GM18499 (cell line): ENCODE measurements around the gene SATB2.

Source experiments
- ATAC-seq: cut with Tn5 transposase; IDR thresholded peaks from one replicate; pipeline ENCODE4 v1.9.1; 2021; ENCODE audit warnings: moderate number of reproducible peaks; ENCODE audit not compliant: insufficient read depth, unreplicated experiment

SATB2 gene

DNA sequence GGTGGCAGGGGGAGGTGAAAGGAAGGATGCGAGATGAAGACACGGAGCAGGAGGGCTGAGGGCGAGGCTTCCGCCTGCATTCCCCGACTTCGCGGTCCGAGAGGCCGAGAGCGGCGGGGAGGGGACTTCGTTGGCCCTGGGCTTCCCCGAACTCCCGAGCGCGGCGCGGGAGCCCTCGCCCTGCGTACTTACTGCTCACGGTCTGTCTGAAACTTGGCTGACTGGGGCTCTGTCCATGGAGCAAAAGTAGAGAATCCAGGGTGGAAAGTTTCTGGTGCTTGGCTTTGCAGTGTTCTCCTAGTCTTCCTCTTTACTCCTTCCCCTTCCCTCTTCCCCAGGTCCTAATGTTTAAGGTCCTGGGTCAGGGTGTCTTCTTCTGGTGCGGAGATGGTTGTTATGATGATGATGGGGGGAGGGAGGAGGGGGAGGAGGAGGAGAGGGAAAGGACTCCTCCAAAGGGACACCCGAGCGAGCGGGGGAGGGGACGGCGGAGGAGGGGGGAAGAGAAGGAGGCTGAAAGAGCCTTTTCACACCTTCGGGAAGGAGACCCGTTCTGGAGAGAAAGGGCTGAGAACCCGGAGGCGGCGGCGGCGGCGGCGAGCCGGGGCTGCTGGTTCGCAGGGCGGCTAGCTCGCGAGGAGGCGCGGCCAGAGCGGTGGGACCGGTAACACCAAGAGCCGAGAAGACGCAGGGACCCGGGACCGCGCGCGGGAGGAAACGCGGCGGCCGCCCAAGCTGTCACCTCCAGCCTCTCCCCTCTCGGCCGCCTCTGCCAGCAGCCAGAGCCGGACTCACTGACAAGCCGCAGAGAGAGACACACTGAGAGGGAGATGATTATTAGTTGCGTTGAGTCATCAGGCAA is at the start of gene SATB2:
Gene SATB2, minus strand, starts transcription at position 793 of the 862 bp plus-strand sequence. CDS start 1,902 bp downstream, outside the sequence.
- ATAC-seq, result no peak

DNA sequence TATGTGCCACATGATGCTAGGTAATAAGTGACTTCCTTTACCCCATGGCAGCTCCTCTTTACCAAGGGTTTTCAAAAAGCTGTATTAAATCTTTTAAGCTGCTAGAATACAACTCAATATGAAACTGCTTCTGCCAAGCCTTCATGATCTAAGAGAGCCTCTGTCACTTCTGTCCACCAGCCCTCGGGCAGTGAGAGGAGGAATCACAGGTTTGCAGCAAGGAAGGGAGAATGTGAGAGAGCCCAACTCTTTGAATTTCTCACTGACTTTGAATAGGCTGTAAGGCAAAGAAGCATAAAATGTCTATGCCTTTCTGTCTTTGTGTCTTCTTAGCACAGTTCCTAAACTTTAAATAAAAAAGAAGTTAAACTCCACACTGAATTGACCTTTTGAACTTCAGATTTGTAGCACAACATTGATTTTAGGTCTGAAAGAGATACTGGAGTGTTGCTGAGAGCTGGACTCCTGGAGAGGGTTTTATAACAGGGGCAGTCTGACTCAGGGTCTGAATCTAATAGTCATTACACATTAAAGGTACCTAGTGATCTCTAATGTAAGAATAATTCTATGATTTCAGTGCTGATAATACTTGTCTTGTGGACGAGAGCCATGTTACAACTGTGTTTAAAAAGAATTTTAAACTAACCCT is 48.1 kb upstream of the SATB2 start:
- ATAC-seq, result no peak

DNA sequence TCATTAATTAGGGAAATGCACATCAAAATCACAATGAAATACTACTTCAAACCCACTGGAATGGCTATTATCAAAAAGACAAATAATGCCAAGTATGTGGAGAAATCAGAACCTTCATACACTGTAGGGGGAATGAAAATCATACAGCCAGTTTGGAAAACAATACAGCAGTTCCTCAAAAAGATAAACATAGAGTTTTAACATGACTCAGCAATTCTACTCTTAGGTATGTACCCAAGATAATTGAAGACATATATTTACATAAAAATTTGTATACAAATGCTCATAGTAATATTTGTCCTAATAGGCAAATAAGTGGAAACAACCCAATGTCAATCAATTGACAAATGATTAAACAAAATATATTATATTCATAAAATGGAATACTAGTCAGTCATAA is 45.4 kb upstream of the SATB2 start:
- no peak for ATAC-seq

DNA sequence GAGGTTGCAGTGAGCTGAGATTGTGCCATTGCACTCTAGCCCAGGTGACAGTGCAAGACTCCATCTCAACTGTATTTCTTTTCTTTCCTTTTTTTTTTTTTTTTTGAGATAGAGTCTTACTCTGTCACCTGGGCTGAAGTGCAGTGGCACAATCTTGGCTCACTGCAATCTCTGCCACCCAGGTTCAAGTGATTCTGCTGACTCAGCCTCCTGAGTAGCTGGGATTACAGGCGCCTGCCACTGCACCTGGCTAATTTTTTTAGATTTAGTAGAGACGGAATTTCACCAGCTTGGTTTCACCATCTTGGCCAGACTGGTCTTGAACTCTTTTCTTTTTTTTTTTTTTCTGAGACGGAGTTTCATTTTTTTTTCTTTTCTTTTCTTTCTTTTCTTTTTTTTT is 41.3 kb upstream of the SATB2 start:
- no peak for ATAC-seq

DNA sequence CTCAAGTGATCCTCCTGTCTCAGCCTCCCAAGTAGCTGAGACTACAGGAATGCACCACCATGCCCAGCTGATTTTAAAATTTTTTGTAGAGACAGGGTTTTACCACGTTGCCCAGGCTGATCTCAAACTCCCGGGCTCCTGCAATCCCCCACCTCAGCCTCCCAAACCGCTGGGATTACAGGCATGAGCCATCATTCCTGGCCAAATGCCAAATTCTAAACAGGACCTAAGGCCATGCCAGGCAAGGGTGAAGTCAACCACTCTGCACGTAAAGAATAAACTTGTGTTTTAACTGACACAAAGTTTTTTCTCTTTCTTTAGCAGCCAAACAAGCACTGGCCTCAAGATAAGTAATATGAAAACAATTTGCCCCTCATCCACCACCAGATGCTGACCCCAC is 37.4 kb upstream of the SATB2 start:
- ATAC-seq, result no peak

DNA sequence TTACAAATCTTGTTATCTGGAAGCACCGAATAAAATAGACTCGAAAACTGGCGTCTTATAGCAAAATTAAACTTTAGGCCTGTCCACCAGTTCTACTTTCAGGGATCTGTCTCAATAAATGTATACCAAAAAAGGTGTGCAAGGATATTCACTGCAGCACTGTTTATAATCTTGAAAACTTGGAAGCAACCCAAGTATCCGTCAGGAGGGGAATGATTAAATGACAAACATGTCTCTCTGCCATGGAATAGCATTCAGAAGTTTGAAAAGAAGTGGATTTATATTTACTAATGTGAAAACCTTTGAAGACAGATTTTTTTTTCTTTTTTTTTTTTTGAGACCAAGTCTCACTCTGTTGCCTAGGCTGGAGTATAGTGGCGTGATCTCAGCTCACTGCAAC is 32.3 kb upstream of the SATB2 start:
- ATAC-seq, result no peak

GRCh38 chr2:199488772-199489400 is 31.1 kb upstream of the SATB2 start:
- no peak for ATAC-seq

GRCh38 chr2:199485732-199486335 is 28.1 kb upstream of the SATB2 start:
- ATAC-seq, result no peak

- ATAC-seq, result no peak
Measured at GRCh38 chr2:199484927-199485326, 27.2 kb upstream of the SATB2 start.

DNA sequence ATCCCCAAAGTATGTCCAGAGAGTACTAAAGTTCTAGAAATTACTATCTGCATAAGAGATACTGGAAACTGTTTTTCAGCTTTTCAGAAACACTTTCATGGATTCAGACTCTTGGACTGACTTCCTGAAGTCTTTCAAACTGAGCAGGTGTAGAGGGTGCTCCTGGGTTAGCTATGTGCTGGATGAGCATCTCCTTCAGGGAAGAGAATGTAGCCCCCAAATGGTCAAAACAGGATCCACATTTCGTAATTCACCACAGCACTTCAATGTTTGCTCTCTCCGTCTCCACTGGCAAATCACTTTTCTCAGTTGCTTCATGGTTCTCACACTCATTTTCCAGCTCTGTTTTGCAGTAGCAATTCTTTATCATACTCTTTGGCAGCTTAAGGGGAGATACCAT is 23.2 kb upstream of the SATB2 start:
- no peak for ATAC-seq

DNA sequence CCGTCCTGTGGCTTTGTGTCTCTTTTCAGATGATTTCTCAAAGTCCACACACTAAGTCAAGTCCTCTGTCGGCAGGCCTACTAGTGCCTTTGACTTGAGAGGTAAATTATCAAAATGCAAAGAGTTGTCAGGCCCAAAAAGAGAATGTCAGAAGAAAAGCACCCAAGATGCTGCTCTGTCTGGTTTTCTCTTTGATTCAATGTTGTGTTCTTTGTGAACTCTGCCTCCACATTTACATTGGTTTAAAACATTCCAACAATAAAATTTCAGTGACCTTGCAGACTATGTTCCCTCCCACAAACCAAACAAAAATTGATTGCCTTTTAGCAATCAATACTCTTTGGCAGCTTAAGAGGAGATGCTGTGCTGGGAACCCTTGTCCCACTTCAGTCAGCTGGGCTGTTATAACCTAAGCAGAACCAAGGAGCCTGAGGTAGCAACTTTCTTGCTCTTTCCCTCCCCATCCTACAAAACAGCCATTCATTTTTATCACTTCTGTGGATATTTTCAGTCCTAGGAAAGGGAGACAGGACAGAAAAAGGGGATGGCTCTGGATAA is 19.6 kb upstream of the SATB2 start:
- ATAC-seq, result no peak

DNA sequence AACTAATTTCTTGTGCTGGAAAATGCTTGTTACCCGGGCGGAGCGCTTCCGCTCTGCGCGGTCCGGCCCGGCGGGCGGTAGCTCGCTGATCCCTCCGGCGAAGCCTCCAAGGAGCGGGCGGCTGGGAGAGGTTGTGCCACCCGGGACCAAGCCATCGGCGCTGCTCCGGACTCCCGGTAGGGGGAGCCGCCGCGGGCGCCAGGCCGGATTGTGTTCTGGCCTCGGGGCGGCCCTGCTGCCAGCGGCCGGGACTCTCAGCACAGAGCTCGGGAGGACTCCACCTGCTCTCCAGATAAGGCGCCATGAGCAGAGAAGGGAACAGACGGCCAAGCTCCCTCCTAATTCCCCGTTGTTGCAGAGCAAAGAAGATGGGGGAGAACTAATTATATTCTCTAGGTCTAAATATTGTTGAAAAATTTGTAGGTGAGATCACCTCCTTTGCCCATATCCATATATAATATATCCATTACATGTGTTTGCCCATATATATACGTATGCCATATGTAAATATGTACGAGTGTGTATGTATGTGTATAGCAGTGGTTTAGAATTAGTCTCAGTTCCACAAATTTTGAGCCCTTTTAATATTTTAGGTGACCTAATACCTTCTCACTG is 13.8 kb upstream of the SATB2 start:
- ATAC-seq, result no peak

- no peak for ATAC-seq
Measured at GRCh38 chr2:199470672-199471442, 13.1 kb upstream of the SATB2 start.

DNA sequence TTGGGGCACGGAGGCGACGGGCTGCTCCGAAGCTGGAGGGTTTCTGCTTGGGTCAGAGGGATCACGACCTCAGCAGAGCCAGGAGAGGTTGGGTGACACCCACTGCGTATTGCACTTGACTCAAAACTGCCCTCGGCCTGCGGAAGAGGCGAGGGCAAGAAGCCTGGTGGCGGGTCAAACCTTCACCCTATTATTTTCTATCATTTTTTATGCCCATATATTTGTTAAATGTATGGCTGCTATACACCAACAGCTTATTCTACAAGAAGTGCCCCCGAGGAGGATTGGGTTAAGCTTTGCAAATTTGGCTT is 12.6 kb upstream of the SATB2 start:
- no peak for ATAC-seq

GRCh38 chr2:199469514-199470360 is 12.0 kb upstream of the SATB2 start:
- ATAC-seq, result no peak

DNA sequence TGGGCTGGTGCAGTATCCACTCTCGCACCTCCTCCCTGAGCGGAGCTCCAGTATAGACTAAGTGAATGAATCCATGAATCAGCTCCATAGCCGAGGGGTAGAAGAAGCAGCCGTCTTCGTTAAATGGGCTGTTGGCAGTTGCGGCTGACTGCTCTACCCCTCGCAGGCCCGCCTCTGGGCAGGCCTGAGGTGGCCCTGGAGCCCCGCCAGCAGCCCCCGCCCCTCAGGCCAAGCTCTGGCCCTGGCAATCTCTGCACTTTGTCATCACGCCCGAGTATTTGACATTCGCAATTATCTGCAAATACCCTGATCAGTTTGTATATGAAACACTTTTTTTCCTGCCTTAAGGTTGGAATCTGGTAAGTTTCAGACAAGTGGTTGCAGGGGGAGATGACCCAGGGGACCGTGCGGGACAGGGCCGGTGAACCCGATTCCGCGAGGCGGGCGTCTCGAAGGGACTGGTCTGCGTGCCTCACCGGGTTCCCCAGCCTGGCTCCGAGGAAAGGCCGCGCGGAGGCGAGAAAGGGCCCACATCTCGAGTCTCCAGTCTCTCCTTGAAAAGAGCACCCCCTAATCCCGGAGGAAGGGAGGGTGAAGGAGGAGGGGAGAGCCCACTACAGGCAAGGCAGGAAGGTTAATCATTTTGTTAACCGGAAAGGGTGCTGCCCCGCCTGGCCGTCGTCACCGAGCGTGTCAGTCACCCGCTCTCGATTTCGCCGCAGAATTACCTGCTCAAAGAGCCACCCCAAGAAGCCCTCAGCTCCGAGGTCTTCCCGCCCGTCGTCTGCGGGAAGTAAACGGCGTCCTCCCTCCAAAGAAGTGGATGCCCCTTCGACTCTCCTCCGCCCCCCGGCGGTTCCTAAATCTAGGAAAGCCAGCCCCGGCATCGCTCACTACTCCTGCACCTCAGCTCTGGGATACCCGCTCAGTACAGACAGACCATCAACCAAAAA is 11.1 kb upstream of the SATB2 start:
- ATAC-seq, result no peak

DNA sequence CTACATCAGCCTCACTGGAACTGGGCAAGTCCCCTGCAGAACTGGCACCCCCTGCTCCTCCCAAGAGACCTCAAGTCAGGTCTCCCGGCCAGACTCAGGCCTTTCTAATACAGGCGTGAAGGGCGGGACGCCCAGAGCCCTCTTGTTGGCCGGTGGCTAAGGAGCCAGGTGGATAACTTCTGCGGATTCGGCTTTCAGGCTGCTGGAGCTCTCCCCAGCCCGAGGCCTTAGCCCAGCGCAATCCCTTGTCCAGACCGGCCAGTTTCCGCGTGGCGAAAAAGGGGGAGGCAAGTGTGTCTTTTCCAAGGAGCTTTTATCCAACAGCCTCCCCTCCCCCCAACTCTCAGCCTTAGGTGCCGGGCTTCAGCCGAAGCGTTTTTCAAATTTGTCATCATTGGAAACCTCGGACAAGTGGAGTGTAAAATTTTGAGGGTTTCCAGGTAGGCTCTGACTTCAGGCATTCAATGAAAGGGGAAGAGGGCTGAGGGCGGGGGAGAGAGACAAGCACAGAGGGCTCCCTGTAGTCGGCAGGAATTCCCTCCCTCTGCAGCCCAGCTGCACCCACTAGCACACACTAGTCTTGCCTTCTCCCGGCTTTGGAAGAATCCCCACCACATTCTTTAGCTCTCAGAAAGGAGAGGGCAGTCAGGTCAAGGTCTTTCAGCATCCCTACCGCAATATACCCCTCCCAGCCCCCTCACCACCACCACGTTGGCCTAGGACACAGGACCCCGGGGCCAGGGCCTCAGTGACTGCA is 9.5 kb upstream of the SATB2 start:
- no peak for ATAC-seq
